ENCODE results near the gene KHDC4.
"Not testable (repeated sequence)": the region's sequence is repeated elsewhere in the genome, so short reads cannot be mapped to it uniquely, and the experiment has no call there.

The KHDC4 gene

DNA sequence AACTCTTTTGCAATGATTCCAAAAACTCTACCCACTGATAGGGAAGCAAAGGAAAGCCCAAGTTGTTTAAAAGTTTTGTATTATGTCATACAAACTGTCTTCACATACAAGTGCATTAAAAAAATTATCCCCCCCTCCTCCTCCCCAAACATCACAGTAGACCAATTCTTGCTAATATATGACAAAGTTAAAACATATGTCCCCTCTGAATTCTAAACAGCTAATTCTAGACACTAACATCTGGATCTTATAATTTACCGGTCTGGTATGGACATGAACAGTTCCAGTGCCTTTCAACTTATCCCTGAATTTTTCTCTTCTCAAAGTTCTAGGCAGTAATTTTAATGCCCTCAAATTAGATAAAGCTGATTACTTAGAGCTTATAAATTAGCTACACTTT, 36.5 kb downstream of the KHDC4 start:
- DNase-seq = no peak

DNA sequence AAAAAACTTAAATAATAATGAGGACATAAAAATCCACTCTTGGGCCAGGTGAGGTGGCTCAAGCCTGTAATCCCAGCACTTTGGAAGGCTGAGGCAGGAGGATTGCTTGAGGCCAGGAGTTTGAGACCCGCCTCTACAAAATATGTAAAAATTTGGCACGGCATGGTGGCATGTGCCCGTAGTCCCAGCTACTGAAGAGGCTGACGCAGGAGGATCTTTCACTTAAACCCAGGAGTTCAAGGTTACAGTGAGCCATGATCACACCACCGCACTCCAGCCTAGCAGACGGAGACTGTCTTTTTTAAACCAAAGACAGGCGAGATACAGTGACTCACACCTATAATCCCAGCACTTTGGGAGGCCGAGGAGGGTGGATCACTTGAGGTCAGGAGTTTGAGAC, 37.7 kb downstream of the KHDC4 start:
- not testable (repeated sequence) for DNase-seq

DNA sequence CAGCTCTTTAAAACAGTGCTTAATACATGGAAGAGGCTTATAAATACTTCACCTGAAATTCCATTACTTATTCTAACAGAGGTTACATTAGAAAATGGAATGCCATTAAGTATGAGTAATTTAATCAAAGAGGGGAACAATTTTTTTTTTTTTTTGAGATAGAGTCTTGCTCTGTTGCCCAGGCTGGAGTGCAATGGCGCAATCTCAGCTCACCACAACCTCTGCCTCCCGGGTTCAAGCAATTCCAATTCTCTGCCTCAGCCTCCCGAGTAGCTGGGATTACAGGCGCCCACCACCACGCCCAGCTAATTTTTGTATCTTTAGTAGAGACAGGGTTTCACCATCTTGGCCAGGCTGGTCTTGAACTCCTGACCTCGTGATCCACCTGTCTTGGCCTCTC, 38.6 kb downstream of the KHDC4 start:
- not testable (repeated sequence) for DNase-seq

DNA sequence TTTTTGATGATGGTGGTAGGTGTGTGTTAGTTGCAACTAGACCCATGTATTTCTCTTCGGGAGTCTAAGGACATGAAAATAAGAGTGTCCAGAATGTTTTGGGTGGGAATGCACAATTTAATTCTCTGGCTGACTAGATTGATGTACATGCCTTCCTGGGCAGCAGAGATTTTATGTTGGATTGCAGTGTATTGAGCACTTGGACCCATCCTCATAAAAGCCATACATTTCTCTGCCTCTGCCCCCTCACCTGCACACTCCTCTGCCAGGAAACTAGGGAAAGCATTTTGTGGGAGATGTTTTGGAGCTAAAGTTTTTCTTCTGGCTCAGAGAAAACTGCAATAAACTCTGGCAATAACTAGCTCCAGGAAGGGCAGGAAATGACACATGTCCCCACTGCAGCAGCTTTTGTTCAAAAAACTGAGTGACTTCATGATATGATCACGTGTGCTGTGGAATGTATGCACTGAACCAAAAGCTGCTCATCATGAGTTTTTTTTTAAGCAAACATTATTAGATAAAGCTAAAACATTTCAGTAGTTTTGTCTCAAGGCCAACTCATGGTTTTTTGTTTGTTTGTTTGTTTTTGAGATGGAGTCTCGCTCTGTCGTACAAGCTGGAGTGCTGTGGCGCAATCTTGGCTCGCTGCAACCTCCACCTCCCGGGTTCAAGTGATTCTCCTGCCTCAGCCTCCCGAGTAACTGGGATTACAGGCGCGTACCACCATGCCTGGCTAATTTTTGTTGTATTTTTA, 40.6 kb downstream of the KHDC4 start:
- DNase-seq = peak; percentile 20

DNA sequence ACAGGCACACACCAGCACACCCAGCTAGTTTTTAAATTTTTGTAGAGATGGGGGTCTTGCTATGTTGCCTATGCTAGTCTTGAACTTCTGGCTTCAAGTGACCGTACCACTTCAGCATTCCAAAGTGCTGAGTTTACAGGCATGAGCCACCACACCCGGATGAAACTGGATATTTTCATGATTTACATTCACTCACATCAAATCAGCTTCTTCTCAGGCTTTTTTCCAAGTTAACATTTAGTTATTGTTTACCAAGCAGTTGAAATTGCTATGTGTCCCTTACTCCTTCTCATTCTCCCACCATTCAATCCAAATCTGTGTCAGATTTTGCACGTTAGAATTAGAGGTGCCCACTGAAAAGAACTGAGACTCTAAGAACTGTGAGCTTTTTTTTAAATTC, 41.4 kb downstream of the KHDC4 start:
- DNase-seq = no peak

DNA sequence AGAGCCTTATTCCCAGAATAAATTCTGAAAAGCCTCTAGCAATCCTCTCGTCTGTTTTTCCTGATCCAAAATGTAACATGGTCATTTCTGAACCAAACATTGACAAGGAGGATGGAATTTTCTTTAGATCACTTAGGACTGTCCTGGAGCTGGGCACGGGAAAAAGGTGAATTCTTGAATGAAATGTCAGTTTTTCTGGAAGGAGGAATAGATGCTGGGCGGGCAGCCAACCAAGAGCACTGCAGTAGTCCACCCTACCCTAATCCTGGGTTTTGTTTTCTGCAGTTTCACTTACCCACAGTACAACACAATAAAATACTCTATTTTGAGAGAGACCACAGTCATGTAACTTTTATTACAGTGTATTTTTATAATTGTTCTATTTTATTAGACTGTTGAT, 44.0 kb downstream of the KHDC4 start:
- DNase-seq = no peak

DNA sequence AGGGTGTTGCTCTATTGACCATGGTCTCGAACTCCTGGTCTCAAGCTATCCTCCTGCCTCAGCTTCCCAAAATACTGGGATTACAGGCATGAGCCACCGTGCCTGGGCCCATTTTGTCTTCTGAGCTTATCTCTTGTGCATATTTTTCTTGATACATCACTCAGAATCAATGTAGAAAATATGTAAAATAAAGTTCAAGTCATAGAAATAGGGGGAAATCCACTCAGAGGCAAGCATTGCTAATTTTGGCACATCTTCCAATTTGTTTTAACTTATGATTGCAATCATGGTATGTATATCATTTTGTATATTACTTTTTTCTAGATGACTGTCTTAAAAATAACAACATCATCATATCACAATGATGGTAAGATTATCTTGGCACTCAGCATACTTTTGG, 44.6 kb downstream of the KHDC4 start:
- DNase-seq = no peak

DNA sequence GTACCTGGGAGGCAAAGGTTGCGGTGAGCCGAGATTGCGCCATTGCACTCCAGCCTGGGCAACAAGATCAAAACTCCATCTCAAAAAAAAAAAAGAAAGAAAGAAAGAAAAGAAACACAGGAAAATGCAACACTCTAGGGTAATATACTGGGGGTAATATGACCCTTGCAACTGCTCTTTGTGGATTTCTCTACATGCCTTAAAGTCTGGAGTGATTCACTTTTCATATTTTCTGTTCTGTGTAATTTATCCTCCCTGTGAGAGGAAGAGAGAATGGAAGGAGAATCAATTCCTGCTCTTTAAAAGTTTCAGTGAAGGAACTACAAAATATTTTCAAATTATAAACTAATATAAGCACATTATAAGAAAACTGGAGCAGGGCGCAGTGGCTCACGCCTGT, 45.7 kb downstream of the KHDC4 start:
- no peak for DNase-seq

DNA sequence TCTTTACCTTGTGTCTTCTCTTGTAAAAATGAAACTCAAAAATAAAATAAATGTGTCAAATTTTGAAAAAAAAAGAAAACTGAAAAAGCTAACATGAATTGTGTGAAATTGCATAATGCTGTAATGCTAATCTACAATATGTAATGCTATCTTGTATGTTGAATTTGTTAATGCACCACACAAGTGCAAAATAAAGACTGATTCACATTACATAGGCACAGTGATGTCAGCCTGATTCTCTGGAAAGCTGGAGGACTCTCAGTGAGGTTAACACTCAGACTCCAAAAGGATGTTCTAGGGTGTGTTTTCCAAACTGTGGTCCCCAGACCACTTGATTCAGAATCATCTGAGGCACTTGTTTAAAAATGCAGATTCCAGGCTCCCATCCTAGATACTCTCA, 49.2 kb downstream of the KHDC4 start:
- DNase-seq = no peak

DNA sequence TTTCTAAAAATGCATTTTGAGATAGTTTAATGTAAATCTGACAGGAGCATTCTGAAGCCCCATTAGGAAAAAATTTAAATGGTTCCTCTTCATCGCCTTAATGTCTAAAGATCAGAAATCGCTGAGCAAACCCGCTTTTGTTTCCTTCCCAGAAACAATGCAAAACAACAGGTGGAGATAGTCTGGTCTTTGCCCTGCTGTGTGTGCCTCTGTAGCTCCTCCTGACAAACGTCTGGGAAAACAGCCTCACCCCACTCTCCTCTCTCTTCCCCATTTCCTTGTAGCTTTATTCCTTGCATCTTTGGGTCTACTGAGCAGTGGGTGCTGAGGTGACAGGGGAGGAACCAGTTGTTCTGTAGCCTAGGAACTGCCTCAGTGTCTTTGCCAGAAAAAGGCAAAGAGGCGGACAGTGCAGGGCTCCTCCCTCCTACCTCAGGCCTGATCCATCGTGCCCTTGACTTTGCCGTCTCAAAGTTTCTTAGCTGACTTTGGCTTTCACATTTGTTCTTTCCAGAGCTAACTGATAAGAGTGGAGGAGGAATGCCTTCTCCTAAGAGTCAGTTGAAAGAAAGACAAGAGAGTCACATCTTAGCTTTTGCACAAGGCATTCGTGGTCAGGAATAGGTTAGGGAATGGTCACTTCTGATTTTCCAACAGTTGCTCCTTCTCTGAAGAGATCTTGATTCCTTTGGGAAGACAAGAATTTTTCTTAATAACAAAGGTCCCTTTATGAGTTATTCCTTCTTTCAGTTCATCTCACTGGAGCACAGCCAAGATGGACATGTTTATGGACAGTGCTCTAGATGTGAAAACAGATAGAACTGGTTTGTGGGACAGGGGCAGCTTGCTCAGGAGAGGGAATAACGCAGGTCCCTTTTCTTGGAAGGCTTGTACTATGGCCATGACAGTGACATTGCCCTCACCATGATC, 49.9 kb downstream of the KHDC4 start:
- DNase-seq = peak; percentile 55

DNA sequence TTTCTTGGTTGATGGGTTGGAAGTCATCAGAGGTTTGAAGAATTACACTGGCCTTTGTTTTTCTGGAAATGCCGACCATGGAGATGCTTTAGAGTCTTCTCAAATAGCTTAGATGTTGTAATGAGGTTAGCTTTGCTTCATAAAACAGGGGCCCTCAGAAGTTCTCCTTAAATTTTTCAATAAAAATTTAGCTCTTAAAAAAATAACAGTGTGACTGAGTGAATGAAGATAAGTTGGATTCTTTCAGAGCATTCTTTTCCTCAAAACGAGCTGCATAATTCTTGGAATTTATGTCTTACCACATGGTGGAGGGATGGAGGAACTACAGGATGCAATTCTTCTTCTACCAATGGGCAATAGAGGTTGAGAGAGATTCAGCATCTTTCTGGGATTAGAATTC, 51.4 kb downstream of the KHDC4 start:
- no peak for DNase-seq

DNA sequence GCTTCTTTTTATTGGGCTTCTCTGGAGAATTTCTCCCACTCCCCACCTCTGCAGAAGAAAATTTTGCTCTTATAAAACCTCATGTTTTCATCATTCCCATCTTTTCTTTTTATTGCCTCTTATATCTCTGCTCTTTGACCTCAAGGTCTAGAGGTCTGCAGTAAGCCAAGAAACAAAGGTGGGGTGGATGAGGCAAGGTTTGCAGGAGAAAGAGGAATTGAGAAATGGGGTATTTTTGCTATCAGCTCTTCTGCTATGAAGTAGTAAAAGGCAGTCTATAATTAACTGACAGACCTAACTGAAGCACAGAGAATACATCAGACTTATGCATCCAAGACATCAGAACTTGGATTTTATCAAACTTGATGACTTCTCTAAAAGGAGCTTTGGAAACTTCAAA, 52.0 kb downstream of the KHDC4 start:
- DNase-seq = no peak

DNA sequence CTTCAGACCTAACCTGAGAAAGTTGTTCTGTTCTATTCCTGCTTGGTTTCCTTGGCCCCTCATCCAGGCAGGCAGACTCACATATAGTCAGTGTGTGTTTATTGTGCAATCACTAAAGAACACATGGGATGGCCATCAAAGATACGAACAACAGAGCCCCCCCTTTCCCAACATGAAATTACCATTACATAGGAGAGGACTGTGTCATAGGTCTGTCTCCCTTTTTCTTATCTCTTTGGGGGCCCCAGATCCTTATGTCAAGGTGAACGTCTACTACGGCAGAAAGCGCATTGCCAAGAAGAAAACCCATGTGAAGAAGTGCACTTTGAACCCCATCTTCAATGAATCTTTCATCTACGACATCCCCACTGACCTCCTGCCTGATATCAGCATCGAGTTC, 53.3 kb downstream of the KHDC4 start:
- no peak for DNase-seq

DNA sequence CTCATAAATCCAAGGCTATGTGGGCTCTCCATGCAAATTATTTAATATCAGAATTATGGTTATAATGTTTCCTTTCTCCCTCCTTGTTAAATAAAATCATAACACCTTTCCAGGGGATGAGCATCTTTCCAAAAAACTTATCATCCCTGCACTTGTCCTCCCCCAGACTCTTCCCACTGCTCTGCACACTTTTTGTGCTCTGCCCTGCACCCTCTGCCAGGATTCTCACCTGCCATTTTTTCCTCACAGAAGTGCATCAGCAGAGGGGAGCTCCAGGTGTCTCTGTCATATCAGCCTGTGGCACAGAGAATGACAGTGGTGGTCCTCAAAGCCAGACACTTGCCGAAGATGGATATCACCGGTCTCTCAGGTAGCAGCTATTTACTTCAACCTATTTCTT, 54.0 kb downstream of the KHDC4 start:
- DNase-seq = no peak

DNA sequence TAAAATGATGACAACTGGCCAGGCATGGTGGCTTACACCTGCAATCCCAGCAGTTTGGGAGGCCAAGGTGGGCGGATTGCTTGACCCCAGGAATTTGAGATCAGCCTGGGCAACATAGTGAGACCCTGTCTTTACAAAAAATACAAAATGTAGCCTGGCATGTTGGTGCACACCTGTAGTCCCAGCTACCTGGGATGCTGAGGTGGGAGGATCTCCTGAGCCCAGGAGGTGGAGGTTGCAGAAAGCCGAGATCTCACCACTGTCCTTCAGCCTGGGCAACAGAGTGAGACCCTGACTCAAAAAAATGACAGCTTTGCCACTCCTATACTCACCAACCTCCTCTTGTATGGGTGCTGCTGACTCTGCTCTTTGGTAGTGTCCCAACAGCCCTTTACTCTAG, 56.3 kb downstream of the KHDC4 start:
- DNase-seq = no peak

DNA sequence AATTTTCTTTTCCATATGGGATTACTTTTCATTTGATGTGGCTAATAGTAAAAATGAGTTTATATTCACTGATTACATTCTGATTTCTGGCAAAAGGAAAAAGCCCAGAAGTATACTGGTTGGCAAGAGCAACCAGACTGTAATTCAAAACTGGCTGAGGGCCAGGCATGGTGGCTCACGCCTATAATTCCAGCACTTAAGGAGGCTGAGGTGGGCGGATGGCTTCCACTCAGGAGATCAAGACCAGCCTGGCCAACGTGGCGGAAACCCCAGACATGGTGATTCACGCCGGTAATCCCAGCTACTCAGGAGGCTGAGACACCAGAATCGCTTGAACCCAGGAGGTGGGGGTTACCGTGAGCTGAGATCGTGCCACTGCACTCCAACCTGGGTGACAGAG, 60.4 kb downstream of the KHDC4 start:
- DNase-seq = no peak

DNA sequence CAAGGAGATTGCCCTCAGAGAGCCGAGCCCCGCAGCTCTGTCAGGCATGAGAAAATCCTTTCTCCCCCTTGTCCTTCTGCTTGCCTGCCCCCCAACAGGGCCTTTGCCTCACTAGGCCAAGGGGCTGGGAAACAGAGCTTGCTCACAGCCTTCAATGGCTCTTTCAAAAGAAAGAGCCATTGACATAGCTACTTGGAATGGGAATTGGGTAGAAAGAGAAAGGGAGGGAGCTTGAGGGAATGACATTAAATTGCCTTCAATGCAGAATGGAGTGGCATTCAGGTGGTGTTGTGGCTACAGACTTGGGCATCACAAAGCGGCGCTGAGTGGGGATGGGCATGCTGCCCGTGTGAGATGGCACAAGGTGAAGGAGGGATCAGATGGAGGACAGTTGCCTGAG, 61.7 kb downstream of the KHDC4 start:
- DNase-seq = no peak

DNA sequence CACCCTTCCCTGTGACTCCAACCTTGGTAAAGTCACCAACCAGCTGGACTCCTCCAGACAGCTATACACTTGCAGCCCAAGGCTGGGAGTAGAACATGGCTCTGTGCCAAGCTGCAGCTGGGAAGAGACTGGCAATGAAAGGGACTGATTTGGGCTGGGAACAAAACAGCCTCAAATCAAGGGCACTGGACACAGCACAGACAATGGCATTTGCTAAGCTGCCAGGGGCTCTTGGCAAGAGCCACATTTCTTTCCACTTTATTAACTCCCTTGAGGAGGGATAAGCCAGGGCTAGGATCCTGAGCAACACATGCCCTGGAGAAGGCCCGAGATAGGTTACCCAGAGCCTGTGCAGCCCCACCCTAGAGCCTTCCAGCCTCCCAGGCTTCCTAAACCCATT, 62.8 kb downstream of the KHDC4 start:
- no peak for DNase-seq

DNA sequence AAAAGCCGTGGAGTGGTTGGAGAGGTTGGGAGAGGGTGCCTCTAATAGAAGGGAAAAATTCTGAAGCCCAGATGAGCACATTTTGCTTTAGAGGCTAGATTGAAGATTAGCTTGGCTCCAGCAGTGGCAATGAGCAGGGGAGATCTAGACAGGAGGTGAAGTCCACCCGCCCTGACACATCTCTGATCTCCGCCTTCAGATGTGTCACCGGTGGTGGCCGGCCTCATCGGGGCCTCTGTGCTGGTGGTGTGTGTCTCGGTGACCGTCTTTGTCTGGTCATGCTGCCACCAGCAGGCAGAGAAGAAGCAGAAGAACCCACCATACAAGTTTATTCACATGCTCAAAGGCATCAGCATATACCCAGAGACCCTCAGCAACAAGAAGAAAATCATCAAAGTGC, 66.4 kb downstream of the KHDC4 start:
- no peak for DNase-seq

DNA sequence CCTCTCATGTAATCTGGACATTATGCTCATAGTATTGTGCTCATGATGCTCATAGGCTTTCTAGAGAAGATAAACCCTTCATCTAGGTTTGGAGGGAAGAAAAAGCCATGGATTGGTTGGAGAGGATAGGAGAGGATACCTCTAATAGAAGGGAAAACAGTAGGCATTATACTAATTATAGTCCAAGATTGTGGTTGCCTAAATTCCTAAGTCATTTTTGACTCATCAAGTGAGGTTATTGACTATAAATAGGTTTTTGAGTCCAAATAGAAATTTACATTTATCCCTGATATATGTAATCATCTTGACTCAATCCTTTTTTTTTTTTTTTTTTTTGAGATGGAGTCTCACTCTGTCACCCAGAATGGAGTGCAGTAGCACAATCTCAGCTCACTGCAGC, 69.8 kb downstream of the KHDC4 start:
- DNase-seq = no peak

Measured in OCI-M1 (cell line).